Measurements from ENCODE around the gene NFU1. TPM values are rescaled to one million over a fixed set of nuclear protein-coding genes. Genes with fewer than 3 reads are reported as not detected.

NFU1 gene
- total and polyA plus RNA-seq, 2 of the 8 experiments (the other 6 are each of a cell fraction or from before 2014, with no cell fraction given) = 18.4 to 45.5 TPM

GRCh38 chr2:69466728-69467127, 29.5 kb upstream of the NFU1 start (continued):
- no peak for TF ChIP-seq KDM4A (IDR thresholded peaks at IDR 0.05; ENCODE audit: low read depth, low read length, severe bottlenecking)
- TF ChIP-seq E2F6 (IDR thresholded peaks at IDR 0.05) = no peak
- TF ChIP-seq KDM1A (IDR thresholded peaks at IDR 0.05; ENCODE audit: borderline replicate concordance, low read length) = no peak
